HEK293T (cell line): ENCODE data around the gene MIX23.

ENCODE experiments used
- CTCF ChIA-PET: fragments of 350-600 bp; formaldehyde crosslinking; extraction: SDS; loops from one replicate; lab custom pipeline; 2021; ENCODE audit warnings: antibody characterized with exemption, inconsistent platforms; lab: Yijun Ruan, JAX
- POLR2A ChIA-PET: fragments of 350-600 bp; formaldehyde crosslinking; extraction: SDS; loops from one replicate; lab custom pipeline; 2020; ENCODE audit warnings: antibody characterized with exemption, inconsistent platforms; lab: Yijun Ruan, JAX
- DNase-seq: peaks from one replicate; pipeline ENCODE4 v3.0.0; 2012; ENCODE audit warnings: mixed read lengths; ENCODE audit errors: extremely low spot score
- ARNT ChIP-seq: fragments of 450-650 bp; IDR thresholded peaks from 2 replicates; pipeline ENCODE4 v1.6.1; 2017; ENCODE audit warnings: mild to moderate bottlenecking
- BHLHE40 ChIP-seq: fragments of 450-650 bp; IDR thresholded peaks from 2 replicates; pipeline ENCODE4 v1.6.1; 2016; ENCODE audit warnings: mild to moderate bottlenecking, moderate library complexity, borderline replicate concordance
- CTBP1 ChIP-seq: fragments of 450-650 bp; IDR thresholded peaks from 2 replicates; pipeline ENCODE4 v1.6.1; 2016; ENCODE audit warnings: borderline replicate concordance
- ELF4 ChIP-seq: fragments of 450-650 bp; IDR thresholded peaks from 2 replicates; pipeline ENCODE4 v1.6.1; 2017; ENCODE audit warnings: antibody characterized with exemption
- FOXA1 ChIP-seq: fragments of 450-650 bp; IDR thresholded peaks from 2 replicates; pipeline ENCODE4 v1.6.1; 2016; ENCODE audit warnings: mild to moderate bottlenecking
- FOXK2 ChIP-seq: fragments of 450-650 bp; IDR thresholded peaks from 2 replicates; pipeline ENCODE4 v1.6.1; 2016; ENCODE audit warnings: mild to moderate bottlenecking
- FOXM1 ChIP-seq: fragments of 450-650 bp; IDR thresholded peaks from 2 replicates; pipeline ENCODE4 v1.6.1; 2017; ENCODE audit warnings: mild to moderate bottlenecking, borderline replicate concordance
- HDGF ChIP-seq: fragments of 450-650 bp; IDR thresholded peaks from 2 replicates; pipeline ENCODE4 v1.6.1; 2017; ENCODE audit warnings: antibody characterized with exemption, borderline replicate concordance
- L3MBTL2 ChIP-seq: fragments of 450-650 bp; conservative IDR thresholded peaks from 2 replicates; pipeline ENCODE4 v1.6.1; 2016; ENCODE audit warnings: mild to moderate bottlenecking
- LEF1 ChIP-seq: fragments of 450-650 bp; IDR thresholded peaks from 2 replicates; pipeline ENCODE4 v1.6.1; 2017; ENCODE audit warnings: mild to moderate bottlenecking, borderline replicate concordance
- NFRKB ChIP-seq: fragments of 450-650 bp; IDR thresholded peaks from 2 replicates; pipeline ENCODE4 v1.6.1; 2016; ENCODE audit warnings: mild to moderate bottlenecking, moderate library complexity
- PKNOX1 ChIP-seq: fragments of 450-650 bp; IDR thresholded peaks from 2 replicates; pipeline ENCODE4 v1.6.1; 2016
- SP1 ChIP-seq: fragments of 450-650 bp; IDR thresholded peaks from 2 replicates; pipeline ENCODE4 v1.6.1; 2017
- SUZ12 ChIP-seq: fragments of 450-650 bp; IDR thresholded peaks from 2 replicates; pipeline ENCODE4 v1.6.1; 2016; ENCODE audit warnings: mild to moderate bottlenecking
- TARDBP ChIP-seq: fragments of 450-650 bp; IDR thresholded peaks from 2 replicates; pipeline ENCODE4 v1.6.1; 2016
- ZNF384 ChIP-seq: fragments of 450-650 bp; IDR thresholded peaks from 2 replicates; pipeline ENCODE4 v1.6.1; 2016

Gene MIX23

GRCh38 chr3:122322095-122323075 is 60.6 kb downstream of the MIX23 start:
- no peak for DNase-seq
- TF ChIP-seq NFRKB (no peak), BHLHE40 (no peak), LEF1 (no peak), HDGF (no peak), FOXM1 (no peak), PKNOX1 (no peak), ZNF384 (no peak), ARNT (no peak), FOXK2 (no peak), FOXA1 (no peak), L3MBTL2 (no peak), CTBP1 (no peak), SP1 (no peak), ELF4 (no peak), TARDBP (no peak), SUZ12 (no peak)
- ChIA-PET POLR2A (no interaction called here), CTCF (interaction anchor here (0.6 kb wide), 1 partner anchor 34 kb away, joined by 3 read pairs; no protein-coding TSS in a partner anchor)

- DNase-seq, result no peak
- POLR2A ChIA-PET, result no interaction called here
- CTCF ChIA-PET, result interaction anchor here (0.6 kb wide), 1 partner anchor 10 kb away, joined by 3 read pairs; no protein-coding TSS in a partner anchor
- no peak for TF ChIP-seq FOXM1
- no peak for TF ChIP-seq FOXK2
- no peak for TF ChIP-seq ZNF384
- TF ChIP-seq BHLHE40, result no peak
- no peak for TF ChIP-seq ELF4
- no peak for TF ChIP-seq CTBP1
- TF ChIP-seq LEF1, result no peak
- TF ChIP-seq L3MBTL2, result no peak
- no peak for TF ChIP-seq FOXA1
- no peak for TF ChIP-seq PKNOX1
- no peak for TF ChIP-seq SP1
- no peak for TF ChIP-seq TARDBP
- no peak for TF ChIP-seq HDGF
- no peak for TF ChIP-seq ARNT
- TF ChIP-seq SUZ12, result no peak
- no peak for TF ChIP-seq NFRKB
Observed at GRCh38 chr3:122318620-122319019, 64.4 kb downstream of the MIX23 start.

GRCh38 chr3:122316368-122316767 is 66.7 kb downstream of the MIX23 start:
- DNase-seq, result no peak
- ChIA-PET POLR2A (no interaction called here), CTCF (interaction anchor here (1.5 kb wide), 1 partner anchor 10 kb away, joined by 4 read pairs; no protein-coding TSS in a partner anchor)
- TF ChIP-seq SUZ12, result no peak
- no peak for TF ChIP-seq L3MBTL2
- no peak for TF ChIP-seq SP1
- no peak for TF ChIP-seq ELF4
- no peak for TF ChIP-seq LEF1
- no peak for TF ChIP-seq FOXK2
- TF ChIP-seq NFRKB, result no peak
- no peak for TF ChIP-seq CTBP1
- TF ChIP-seq FOXM1, result no peak
- TF ChIP-seq PKNOX1, result no peak
- TF ChIP-seq BHLHE40, result no peak
- no peak for TF ChIP-seq ARNT
- TF ChIP-seq TARDBP, result no peak
- no peak for TF ChIP-seq FOXA1
- TF ChIP-seq HDGF, result no peak

GRCh38 chr3:122315619-122316018 is 67.4 kb downstream of the MIX23 start:
- no peak for TF ChIP-seq FOXK2
- TF ChIP-seq FOXA1, result no peak
- POLR2A ChIA-PET, result no interaction called here
- CTCF ChIA-PET, result interaction anchor here (0.5 to 1.5 kb wide), 2 partner anchors 8 to 9 kb away, joined by 3 to 4 read pairs; no protein-coding TSS in a partner anchor
- DNase-seq, result no peak

- ChIA-PET POLR2A (no interaction called here), CTCF (interaction anchor here (0.7 kb wide), 1 partner anchor 16 kb away, joined by 3 read pairs; no protein-coding TSS in a partner anchor)
- DNase-seq, result no peak
- no peak for TF ChIP-seq FOXM1
- no peak for TF ChIP-seq FOXA1
- TF ChIP-seq L3MBTL2, result no peak
- no peak for TF ChIP-seq LEF1
- TF ChIP-seq CTBP1, result no peak
- TF ChIP-seq SP1, result no peak
- no peak for TF ChIP-seq SUZ12
- no peak for TF ChIP-seq PKNOX1
Observed at GRCh38 chr3:122314228-122314876, 68.7 kb downstream of the MIX23 start.
